Left ventricle myocardium inferior (tissue), 1 donor: ENCODE measurements around the gene POU2F1. TPM values are rescaled to one million over a fixed set of nuclear protein-coding genes. Genes with fewer than 3 reads are reported as not detected.

Source experiments
- DNase-seq: peaks from one replicate; pipeline ENCODE4 v3.0.0-alpha.2; 2020
- H3K27ac ChIP-seq: fragments of 200-600 bp; replicated peaks from 2 replicates; pipeline ENCODE4 v1.8.0; 2021
- H3K27me3 ChIP-seq: fragments of 200-600 bp; 2 replicates; pipeline ENCODE4 v1.8.0; 2021; ENCODE audit warnings: low read depth
- H3K36me3 ChIP-seq: fragments of 200-600 bp; 2 replicates; pipeline ENCODE4 v1.8.0; 2021
- H3K4me1 ChIP-seq: fragments of 200-600 bp; 2 replicates; pipeline ENCODE4 v1.8.0; 2021
- H3K4me3 ChIP-seq: fragments of 200-600 bp; 2 replicates; pipeline ENCODE4 v1.8.0; 2021; ENCODE audit warnings: mild to moderate bottlenecking, moderate library complexity
- H3K9me3 ChIP-seq: fragments of 200-600 bp; replicated peaks from 2 replicates; pipeline ENCODE4 v1.8.0; 2021
- intact Hi-C: fragments of 100-400 bp; cut with micrococcal nuclease; formaldehyde crosslinking; loops from one replicate; pipeline ENCODE4 v1.11.0; 2022
- total RNA-seq: library from RNA; stranded (reverse); fragmentation: NEBNext Ultra II Directional; extraction: Animal tissue kit (Norgen Biotek cat#: 25700); gene quantifications from one replicate; pipeline ENCODE4 v1.2.1, GENCODE V29; 2021
- TF ChIP-seq, protein P1 (sequence below): fragments of 200-600 bp; IDR thresholded peaks from 2 replicates; pipeline ENCODE4 v1.8.0; 2021; ENCODE audit warnings: antibody characterized with exemption, mild to moderate bottlenecking, borderline replicate concordance
- donor health status: DM: no; HTN: yes; CAD: no; lungs with severe emphysema.

Gene POU2F1
- total RNA-seq, 1 donor from 2014 or later = 7.5 TPM

DNA sequence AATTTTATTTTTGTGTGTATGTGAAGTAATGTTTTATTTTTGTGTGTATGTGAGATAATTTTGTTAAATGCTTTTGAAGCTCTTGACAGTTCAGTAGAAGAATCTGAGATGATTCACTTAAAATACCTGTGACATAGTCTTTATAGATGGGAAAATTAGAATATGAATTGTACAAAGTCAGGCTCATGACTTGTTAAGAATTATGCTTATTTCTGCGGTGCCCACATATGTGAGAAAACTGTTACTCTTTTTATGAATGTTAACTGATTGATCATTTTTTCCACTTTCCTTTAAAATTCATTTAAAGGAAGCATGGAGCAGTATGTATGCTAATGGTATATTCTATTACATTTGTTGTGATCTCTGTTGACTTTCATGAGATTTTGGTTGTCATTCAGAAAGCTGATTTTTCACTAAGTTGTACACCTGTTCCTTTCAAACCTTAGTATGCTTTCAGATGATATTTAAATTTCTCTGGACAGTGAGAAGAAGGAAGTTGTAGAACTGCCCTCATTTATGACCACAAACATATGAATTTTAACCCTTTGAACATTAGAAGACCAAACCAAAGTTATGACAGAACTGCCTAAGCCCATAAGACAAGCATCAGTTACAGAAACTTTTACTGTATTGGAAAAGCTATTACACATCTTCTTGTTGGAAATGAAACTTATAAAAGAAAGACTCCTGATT lies 110.1 kb downstream of the POU2F1 start:
- intact Hi-C loops = no loop called here
- Histone ChIP-seq H3K4me3 (no peak overlapping the region), H3K36me3 (peaks cover 10% of the 10 kb centered on the region), H3K27ac (no peak overlapping the region), H3K27me3 (no peaks in the 10 kb centered on the region), H3K9me3 (no peaks in the 10 kb centered on the region), H3K4me1 (peaks cover 15% of the 10 kb centered on the region)
- no peak for DNase-seq
- TF ChIP-seq, protein P1, sequence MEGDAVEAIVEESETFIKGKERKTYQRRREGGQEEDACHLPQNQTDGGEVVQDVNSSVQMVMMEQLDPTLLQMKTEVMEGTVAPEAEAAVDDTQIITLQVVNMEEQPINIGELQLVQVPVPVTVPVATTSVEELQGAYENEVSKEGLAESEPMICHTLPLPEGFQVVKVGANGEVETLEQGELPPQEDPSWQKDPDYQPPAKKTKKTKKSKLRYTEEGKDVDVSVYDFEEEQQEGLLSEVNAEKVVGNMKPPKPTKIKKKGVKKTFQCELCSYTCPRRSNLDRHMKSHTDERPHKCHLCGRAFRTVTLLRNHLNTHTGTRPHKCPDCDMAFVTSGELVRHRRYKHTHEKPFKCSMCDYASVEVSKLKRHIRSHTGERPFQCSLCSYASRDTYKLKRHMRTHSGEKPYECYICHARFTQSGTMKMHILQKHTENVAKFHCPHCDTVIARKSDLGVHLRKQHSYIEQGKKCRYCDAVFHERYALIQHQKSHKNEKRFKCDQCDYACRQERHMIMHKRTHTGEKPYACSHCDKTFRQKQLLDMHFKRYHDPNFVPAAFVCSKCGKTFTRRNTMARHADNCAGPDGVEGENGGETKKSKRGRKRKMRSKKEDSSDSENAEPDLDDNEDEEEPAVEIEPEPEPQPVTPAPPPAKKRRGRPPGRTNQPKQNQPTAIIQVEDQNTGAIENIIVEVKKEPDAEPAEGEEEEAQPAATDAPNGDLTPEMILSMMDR = no peak

- Histone ChIP-seq H3K4me3 (no peak overlapping the region), H3K27ac (no peak overlapping the region), H3K36me3 (peaks cover 12% of the 10 kb centered on the region), H3K4me1 (peaks cover 15% of the 10 kb centered on the region), H3K9me3 (no peaks in the 10 kb centered on the region), H3K27me3 (no peaks in the 10 kb centered on the region)
- TF ChIP-seq, protein P1 = no peak
- intact Hi-C loops = no loop called here
- no peak for DNase-seq
Observed at GRCh38 chr1:167331650-167332049, 111.0 kb downstream of the POU2F1 start.

GRCh38 chr1:167332503-167332902 lies 111.8 kb downstream of the POU2F1 start:
- no peak overlapping the region for H3K4me3 ChIP-seq
- TF ChIP-seq, protein P1 = no peak
- intact Hi-C loops = no loop called here
- H3K36me3 ChIP-seq = peaks cover 16% of the 10 kb centered on the region
- H3K4me1 ChIP-seq = peaks cover 15% of the 10 kb centered on the region
- H3K27me3 ChIP-seq = no peaks in the 10 kb centered on the region
- no peak for DNase-seq
- H3K27ac ChIP-seq = no peak overlapping the region
- peaks cover 5% of the 10 kb centered on the region for H3K9me3 ChIP-seq

DNA sequence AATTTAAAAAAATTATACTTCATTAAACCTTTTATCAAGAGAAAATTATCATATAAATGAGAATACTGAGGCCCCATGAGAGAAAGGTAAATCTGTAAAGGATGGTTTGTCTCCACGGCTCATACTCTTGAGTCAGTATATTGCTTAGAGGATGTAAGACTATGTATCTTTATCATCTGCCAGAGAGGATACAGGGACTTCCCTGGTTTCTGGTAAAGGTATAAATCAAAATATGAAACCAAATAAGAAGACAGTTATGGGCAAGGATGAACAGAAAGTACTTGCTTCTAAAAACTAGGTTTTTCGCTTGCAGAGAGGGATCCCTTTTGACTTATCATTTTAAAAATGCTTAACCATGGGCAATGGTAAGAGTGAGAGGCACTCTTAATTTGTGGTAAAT lies 112.4 kb downstream of the POU2F1 start:
- TF ChIP-seq, protein P1 = no peak
- no peak overlapping the region for H3K27ac ChIP-seq
- no peak for DNase-seq
- intact Hi-C loops = no loop called here
- H3K4me1 ChIP-seq = peaks cover 15% of the 10 kb centered on the region
- no peak overlapping the region for H3K4me3 ChIP-seq
- peaks cover 11% of the 10 kb centered on the region for H3K9me3 ChIP-seq
- peaks cover 20% of the 10 kb centered on the region for H3K36me3 ChIP-seq
- no peaks in the 10 kb centered on the region for H3K27me3 ChIP-seq

- no peaks in the 10 kb centered on the region for H3K27me3 ChIP-seq
- H3K36me3 ChIP-seq = peaks cover 21% of the 10 kb centered on the region
- peaks cover 15% of the 10 kb centered on the region for H3K4me1 ChIP-seq
- TF ChIP-seq, protein P1 = no peak
- no peak overlapping the region for H3K27ac ChIP-seq
- peaks cover 11% of the 10 kb centered on the region for H3K9me3 ChIP-seq
- intact Hi-C loops = no loop called here
- H3K4me3 ChIP-seq = no peak overlapping the region
- no peak for DNase-seq
Observed at GRCh38 chr1:167333703-167334102, 113.0 kb downstream of the POU2F1 start.
